Mammary epithelial cell (primary cell): ENCODE data around the gene CPED1.

ENCODE experiments used
- EZH2 ChIP-seq: IDR thresholded peaks from 2 replicates; pipeline ENCODE4 v1.6.1; 2012; ENCODE audit warnings: low read length, inconsistent platforms, borderline replicate concordance
- TF ChIP-seq, protein P1 (sequence below), 2 donors: IDR thresholded peaks in 1 of 2; conservative IDR thresholded peaks in 1 of 2; 2 replicates each; pipeline ENCODE4 v1.5.1; 2011 to 2012; ENCODE audit warnings: inconsistent platforms in 2 of 2, low read length in 2 of 2, mild to moderate bottlenecking in 2 of 2, control low read depth in 1 of 2, low read depth in 1 of 2; ENCODE audit not compliant: insufficient read depth in 1 of 2; ENCODE audit errors: extremely low read depth in 1 of 2

- TF ChIP-seq, protein P1, sequence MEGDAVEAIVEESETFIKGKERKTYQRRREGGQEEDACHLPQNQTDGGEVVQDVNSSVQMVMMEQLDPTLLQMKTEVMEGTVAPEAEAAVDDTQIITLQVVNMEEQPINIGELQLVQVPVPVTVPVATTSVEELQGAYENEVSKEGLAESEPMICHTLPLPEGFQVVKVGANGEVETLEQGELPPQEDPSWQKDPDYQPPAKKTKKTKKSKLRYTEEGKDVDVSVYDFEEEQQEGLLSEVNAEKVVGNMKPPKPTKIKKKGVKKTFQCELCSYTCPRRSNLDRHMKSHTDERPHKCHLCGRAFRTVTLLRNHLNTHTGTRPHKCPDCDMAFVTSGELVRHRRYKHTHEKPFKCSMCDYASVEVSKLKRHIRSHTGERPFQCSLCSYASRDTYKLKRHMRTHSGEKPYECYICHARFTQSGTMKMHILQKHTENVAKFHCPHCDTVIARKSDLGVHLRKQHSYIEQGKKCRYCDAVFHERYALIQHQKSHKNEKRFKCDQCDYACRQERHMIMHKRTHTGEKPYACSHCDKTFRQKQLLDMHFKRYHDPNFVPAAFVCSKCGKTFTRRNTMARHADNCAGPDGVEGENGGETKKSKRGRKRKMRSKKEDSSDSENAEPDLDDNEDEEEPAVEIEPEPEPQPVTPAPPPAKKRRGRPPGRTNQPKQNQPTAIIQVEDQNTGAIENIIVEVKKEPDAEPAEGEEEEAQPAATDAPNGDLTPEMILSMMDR (conservative IDR thresholded peaks at IDR 0.05 in 1 of 2, IDR thresholded peaks at IDR 0.05 in 1 of 2; ENCODE audit: extremely low read depth in 1 of 2, insufficient read depth in 1 of 2, low read depth in 1 of 2, low read length in 2 of 2) = no peak
- no peak for TF ChIP-seq EZH2
Observed at GRCh38 chr7:121262221-121262620, 273.7 kb downstream of the CPED1 start.
